Putamen (tissue), 1 donor: ENCODE measurements around the gene TMEM50A.
"Not testable (repeated sequence)": the region's sequence is repeated elsewhere in the genome, so short reads cannot be mapped to it uniquely, and the experiment has no call there.

Experiments
- DNase-seq: peaks from one replicate; pipeline ENCODE4 v3.0.0-alpha.2; 2016; ENCODE audit warnings: low spot score

TMEM50A gene

GRCh38 chr1:25387096-25387495 is 49.0 kb downstream of the TMEM50A start:
- DNase-seq, result not testable (repeated sequence)

GRCh38 chr1:25388691-25389090 is 50.6 kb downstream of the TMEM50A start:
- not testable (repeated sequence) for DNase-seq

GRCh38 chr1:25389721-25390120 is 51.6 kb downstream of the TMEM50A start:
- not testable (repeated sequence) for DNase-seq

- no peak for DNase-seq
Observed at GRCh38 chr1:25392841-25393240, 54.7 kb downstream of the TMEM50A start.

GRCh38 chr1:25397549-25397948 is 59.4 kb downstream of the TMEM50A start:
- not testable (repeated sequence) for DNase-seq

GRCh38 chr1:25398079-25398478 is 59.9 kb downstream of the TMEM50A start:
- DNase-seq, result not testable (repeated sequence)

- DNase-seq, result not testable (repeated sequence)
Observed at GRCh38 chr1:25402947-25403803, 65.0 kb downstream of the TMEM50A start.

GRCh38 chr1:25405731-25406305 is 67.7 kb downstream of the TMEM50A start:
- DNase-seq, result not testable (repeated sequence)

GRCh38 chr1:25409641-25410427 is 71.7 kb downstream of the TMEM50A start:
- not testable (repeated sequence) for DNase-seq
